GM18870 (cell line): ENCODE measurements around the gene C16orf54.
"Not testable (repeated sequence)": the region's sequence is repeated elsewhere in the genome, so short reads cannot be mapped to it uniquely, and the experiment has no call there.

Source experiments
- ATAC-seq: cut with Tn5 transposase; IDR thresholded peaks from one replicate; pipeline ENCODE4 v1.9.1; 2021; ENCODE audit warnings: moderate library complexity; ENCODE audit not compliant: unreplicated experiment

C16orf54 gene

GRCh38 chr16:29769507-29769906 is 23.7 kb upstream of the C16orf54 start:
- no peak for ATAC-seq

- no peak for ATAC-seq
These were observed 21.3 kb upstream of the C16orf54 start for GRCh38 chr16:29767062-29767461.

- ATAC-seq: no peak
These were observed 20.8 kb upstream of the C16orf54 start for GRCh38 chr16:29766571-29766970.

- no peak for ATAC-seq
These were observed 19.6 kb upstream of the C16orf54 start for GRCh38 chr16:29765167-29766032.

GRCh38 chr16:29763326-29763725 is 17.5 kb upstream of the C16orf54 start:
- no peak for ATAC-seq

GRCh38 chr16:29761882-29762281 is 16.1 kb upstream of the C16orf54 start:
- no peak for ATAC-seq

- not testable (repeated sequence) for ATAC-seq
These were observed 15.5 kb upstream of the C16orf54 start for GRCh38 chr16:29761280-29761651.

- ATAC-seq: no peak
These were observed 14.9 kb upstream of the C16orf54 start for GRCh38 chr16:29760567-29761279.

- no peak for ATAC-seq
These were observed 12.2 kb upstream of the C16orf54 start for GRCh38 chr16:29757950-29758466.

- not testable (repeated sequence) for ATAC-seq
These were observed 11.3 kb upstream of the C16orf54 start for GRCh38 chr16:29757086-29757485.

- ATAC-seq: no peak
These were observed 10.9 kb upstream of the C16orf54 start for GRCh38 chr16:29756654-29757053.

- no peak for ATAC-seq
These were observed 7.7 kb upstream of the C16orf54 start for GRCh38 chr16:29753516-29753915.

- not testable (repeated sequence) for ATAC-seq
These were observed 3.0 kb upstream of the C16orf54 start for GRCh38 chr16:29748760-29749149.

- no peak for ATAC-seq
These were observed 2.4 kb upstream of the C16orf54 start for GRCh38 chr16:29747947-29748759.

- not testable (repeated sequence) for ATAC-seq
These were observed 728 bp upstream of the C16orf54 start for GRCh38 chr16:29746518-29746917.

GRCh38 chr16:29745121-29745852 is 503 bp downstream of the C16orf54 start:
- ATAC-seq: peak; percentile 26

- no peak for ATAC-seq
These were observed 1.2 kb downstream of the C16orf54 start for GRCh38 chr16:29744541-29745101.

GRCh38 chr16:29743827-29744531 is 1.8 kb downstream of the C16orf54 start:
- no peak for ATAC-seq

- ATAC-seq: no peak
These were observed 2.3 kb downstream of the C16orf54 start for GRCh38 chr16:29743475-29743826.
